SJCRH30 (cell line): ENCODE results near the gene CGB8. TPM values are rescaled to one million over a fixed set of nuclear protein-coding genes. Genes with fewer than 3 reads are reported as not detected.
A peak's percentile ranks its signal among the peaks of the same experiment; 100 is the strongest.
"Not testable (repeated sequence)": the region's sequence is repeated elsewhere in the genome, so short reads cannot be mapped to it uniquely, and the experiment has no call there.

Experiments
- DNase-seq, 2 experiments: peaks; one replicate each; pipeline ENCODE4 v3.0.0-alpha.2; 2015 to 2020
- H3K27ac ChIP-seq: fragments of 250-450 bp; sonication (Bioruptor Pico); 2 replicates; pipeline ENCODE4 v1.5.1; 2020; ENCODE audit warnings: mild to moderate bottlenecking, moderate library complexity
- H3K27me3 ChIP-seq: fragments of 250-450 bp; sonication (Bioruptor Pico); 2 replicates; pipeline ENCODE4 v1.5.1; 2020; ENCODE audit warnings: mild to moderate bottlenecking, moderate library complexity
- H3K36me3 ChIP-seq: fragments of 250-450 bp; sonication (Bioruptor Pico); 2 replicates; pipeline ENCODE4 v1.5.1; 2020; ENCODE audit warnings: mild to moderate bottlenecking, moderate library complexity
- H3K4me1 ChIP-seq: fragments of 250-450 bp; sonication (Bioruptor Pico); 2 replicates; pipeline ENCODE4 v1.5.1; 2020; ENCODE audit warnings: mild to moderate bottlenecking, moderate library complexity
- H3K4me3 ChIP-seq: fragments of 250-450 bp; sonication (Bioruptor Pico); 2 replicates; pipeline ENCODE4 v1.5.1; 2020; ENCODE audit warnings: mild to moderate bottlenecking, moderate library complexity
- H3K9me3 ChIP-seq: fragments of 250-450 bp; sonication (Bioruptor Pico); replicated peaks from 2 replicates; pipeline ENCODE4 v1.5.1; 2020; ENCODE audit warnings: mild to moderate bottlenecking, moderate library complexity
- total RNA-seq: library from RNA; depleted of rRNA; stranded (reverse); fragments of >200 nt; shearing (Covaris generic); gene quantifications from 2 replicates; pipeline ENCODE4 v1.2.3, GENCODE V29; 2014

The CGB8 gene
- total RNA-seq, 1 experiment from 2014 or later: not detected

GRCh38 chr19:49028686-49029085, 20.2 kb downstream of the CGB8 start:
- H3K9me3 ChIP-seq, H3K27me3 ChIP-seq, H3K4me1 ChIP-seq, H3K27ac ChIP-seq, H3K36me3 ChIP-seq, H3K4me3 ChIP-seq, DNase-seq: not testable (repeated sequence)

- H3K36me3 ChIP-seq, H3K9me3 ChIP-seq, DNase-seq, H3K27me3 ChIP-seq, H3K4me1 ChIP-seq, H3K4me3 ChIP-seq, H3K27ac ChIP-seq: not testable (repeated sequence)
Measured at GRCh38 chr19:49025599-49025998, 23.3 kb downstream of the CGB8 start.

GRCh38 chr19:49025088-49025487, 23.8 kb downstream of the CGB8 start:
- H3K4me1 ChIP-seq, H3K27ac ChIP-seq, H3K27me3 ChIP-seq, H3K36me3 ChIP-seq, H3K9me3 ChIP-seq, H3K4me3 ChIP-seq, DNase-seq: not testable (repeated sequence)

- not testable (repeated sequence) for DNase-seq, H3K36me3 ChIP-seq, H3K9me3 ChIP-seq
Measured at GRCh38 chr19:49024233-49024632, 24.7 kb downstream of the CGB8 start, which contains the start of gene CGB3. CGB3 (minus strand) TSS chr19:49024333; CDS start chr19:49023971, 362 bp downstream.

GRCh38 chr19:49022116-49022515, 26.8 kb downstream of the CGB8 start:
- Histone ChIP-seq H3K9me3 (no peaks in the 10 kb centered on the region), H3K27ac (no peak overlapping the region), H3K4me1 (no peaks in the 10 kb centered on the region), H3K27me3 (no peaks in the 10 kb centered on the region), H3K4me3 (no peak overlapping the region), H3K36me3 (no peaks in the 10 kb centered on the region)
- DNase-seq: no peak

More at GRCh38 chr19:49024233-49024632, 24.7 kb downstream of the CGB8 start, which contains the start of gene CGB3:
- H3K27me3 ChIP-seq, H3K4me1 ChIP-seq, H3K27ac ChIP-seq, H3K4me3 ChIP-seq: not testable (repeated sequence)

GRCh38 chr19:49020931-49021895, 27.7 kb downstream of the CGB8 start:
- no peak overlapping the region for H3K4me3 ChIP-seq
- H3K36me3 ChIP-seq: no peaks in the 10 kb centered on the region
- H3K9me3 ChIP-seq: no peaks in the 10 kb centered on the region
- no peaks in the 10 kb centered on the region for H3K4me1 ChIP-seq
- H3K27ac ChIP-seq: no peak overlapping the region
- no peak for DNase-seq
- H3K27me3 ChIP-seq: no peaks in the 10 kb centered on the region

- no peak for DNase-seq
- H3K27me3 ChIP-seq: no peaks in the 10 kb centered on the region
- no peak overlapping the region for H3K4me3 ChIP-seq
- H3K36me3 ChIP-seq: no peaks in the 10 kb centered on the region; the same call in 1 of the 2 replicates
- H3K9me3 ChIP-seq: no peaks in the 10 kb centered on the region
- H3K27ac ChIP-seq: no peak overlapping the region
- no peaks in the 10 kb centered on the region for H3K4me1 ChIP-seq
Measured at GRCh38 chr19:49020342-49020741, 28.6 kb downstream of the CGB8 start.

- Histone ChIP-seq H3K27ac (no peak overlapping the region), H3K9me3 (no peaks in the 10 kb centered on the region), H3K27me3 (no peaks in the 10 kb centered on the region), H3K4me1 (no peaks in the 10 kb centered on the region), H3K36me3 (peaks cover 4% of the 10 kb centered on the region), H3K4me3 (peak overlapping the region; percentile 45)
- peak; percentile 43 to 60 for DNase-seq
Measured at GRCh38 chr19:49019242-49019932, 29.5 kb downstream of the CGB8 start.

- peak overlapping the region; percentile 45 for H3K4me3 ChIP-seq
- H3K9me3 ChIP-seq, DNase-seq, H3K27me3 ChIP-seq, H3K36me3 ChIP-seq, H3K4me1 ChIP-seq, H3K27ac ChIP-seq: not testable (repeated sequence)
Measured at GRCh38 chr19:49018388-49019241, 30.3 kb downstream of the CGB8 start.

- Histone ChIP-seq H3K4me1 (no peaks in the 10 kb centered on the region), H3K9me3 (no peaks in the 10 kb centered on the region), H3K36me3 (peaks cover 5% of the 10 kb centered on the region), H3K27me3 (no peaks in the 10 kb centered on the region), H3K27ac (no peak overlapping the region), H3K4me3 (peak overlapping the region; percentile 45)
- peak; percentile 50 to 54 for DNase-seq
Measured at GRCh38 chr19:49017666-49018351, 31.1 kb downstream of the CGB8 start.

GRCh38 chr19:49017041-49017665, 31.8 kb downstream of the CGB8 start, which contains the start of gene LHB:
LHB (minus strand) TSS chr19:49017091; CDS start chr19:49017081, 10 bp downstream.
- DNase-seq: no peak
- Histone ChIP-seq H3K27ac (no peak within 1 kb of the TSS), H3K36me3 (peaks cover 7% of the 10 kb centered on the region), H3K9me3 (no peaks in the 10 kb centered on the region), H3K4me1 (no peaks in the 10 kb centered on the region), H3K27me3 (no peaks in the 10 kb centered on the region), H3K4me3 (peak within 1 kb of the TSS; percentile 45)

GRCh38 chr19:49016067-49016839, 32.7 kb downstream of the CGB8 start:
- no peak for DNase-seq
- Histone ChIP-seq H3K27me3 (no peaks in the 10 kb centered on the region), H3K4me1 (no peaks in the 10 kb centered on the region), H3K9me3 (no peaks in the 10 kb centered on the region), H3K27ac (no peak overlapping the region), H3K4me3 (no peak overlapping the region), H3K36me3 (peaks cover 11% of the 10 kb centered on the region)

- no peaks in the 10 kb centered on the region for H3K9me3 ChIP-seq
- no peak overlapping the region for H3K4me3 ChIP-seq
- no peak overlapping the region for H3K27ac ChIP-seq
- H3K27me3 ChIP-seq: no peaks in the 10 kb centered on the region
- H3K36me3 ChIP-seq: peaks cover 18% of the 10 kb centered on the region
- no peaks in the 10 kb centered on the region for H3K4me1 ChIP-seq
- DNase-seq: no peak
Measured at GRCh38 chr19:49014870-49015255, 34.0 kb downstream of the CGB8 start.
